ENCODE data around the gene CCNL2.

- TF ChIP-seq POLR2A (IDR thresholded peaks at IDR 0.05; ENCODE audit: low read length) (no peak), GATA1 (IDR thresholded peaks at IDR 0.05; ENCODE audit: low read depth, low read length) (no peak)
Measured at GRCh38 chr1:1440262-1441001, 41.3 kb upstream of the CCNL2 start.
